Endothelial cell of umbilical vein (primary cell): ENCODE data around the gene CERS6. TPM values are rescaled to one million over a fixed set of nuclear protein-coding genes. Genes with fewer than 3 reads are reported as not detected.
A peak's percentile ranks its signal among the peaks of the same experiment; 100 is the strongest.
"Not testable (repeated sequence)": the region's sequence is repeated elsewhere in the genome, so short reads cannot be mapped to it uniquely, and the experiment has no call there.

Source experiments
- Bru-seq: library from RNA; stranded (reverse); fragments of 400-500 nt; gene quantifications from one replicate; lab custom pipeline; 2021; lab: Mats Ljungman, UMichigan
- BruChase-seq, 2 experiments: library from RNA; stranded (reverse); fragments of 400-500 nt; gene quantifications; one replicate each; lab custom pipeline; 2021; lab: Mats Ljungman, UMichigan
- BruUV-seq: library from RNA; stranded (reverse); fragments of 400-500 nt; replicated peaks from 2 replicates; lab custom pipeline; 2021; lab: Mats Ljungman, UMichigan
- CTCF ChIA-PET: fragments of 300-600, 350-600 bp; sonication (Branson Sonifier 250); formaldehyde crosslinking; loops from one replicate; lab custom pipeline; 2021; ENCODE audit warnings: antibody characterized with exemption, inconsistent platforms; lab: Charles Lee
- POLR2A ChIA-PET: fragments of 300-600, 350-600 bp; sonication (Branson Sonifier 250); formaldehyde crosslinking; loops from one replicate; lab custom pipeline; 2021; ENCODE audit warnings: antibody characterized with exemption, inconsistent platforms; lab: Charles Lee
- DNase-seq: peaks from one replicate; pipeline ENCODE4 v3.0.0-alpha.2; 2011; ENCODE audit warnings: low read depth, low spot score
- FAIRE-seq: peaks from 2 replicates; lab custom pipeline; 2011; peaks lifted over from hg19 to GRCh38; lab: Jason Lieb, UNC
- H2AFZ ChIP-seq: 2 replicates; pipeline ENCODE4 v1.6.0; 2012; ENCODE audit warnings: low read depth, low read length, control low read depth, inconsistent platforms
- H3K27ac ChIP-seq: 2 replicates; pipeline ENCODE4 v1.5.1; 2011; ENCODE audit warnings: low read depth, mild to moderate bottlenecking, control low read depth, low read length, moderate library complexity; ENCODE audit not compliant: insufficient read depth
- H3K27me3 ChIP-seq, 2 experiments: 2 replicates each; pipeline versions ENCODE4 v1.6.0 to v1.6.1; 2011; ENCODE audit warnings: low read length in 2 of 2, mixed read lengths in 1 of 2; ENCODE audit not compliant: control insufficient read depth in 2 of 2, insufficient read depth in 2 of 2
- H3K36me3 ChIP-seq, 2 experiments: 2 replicates in 1 of 2; 3 replicates in 1 of 2; pipeline ENCODE4 v1.5.1; 2011; ENCODE audit warnings: low read length in 2 of 2, mild to moderate bottlenecking in 1 of 2, moderate library complexity in 1 of 2; ENCODE audit not compliant: control insufficient read depth in 2 of 2, insufficient read depth in 2 of 2; ENCODE audit errors: extremely low read depth in 1 of 2
- H3K4me1 ChIP-seq: 3 replicates; pipeline ENCODE4 v1.5.1; 2011; ENCODE audit warnings: mild to moderate bottlenecking, low read length; ENCODE audit not compliant: control insufficient read depth, insufficient read depth; ENCODE audit errors: extremely low read depth
- H3K4me2 ChIP-seq: 2 replicates; pipeline ENCODE4 v1.6.1; 2011; ENCODE audit warnings: low read length, control low read depth, mixed read lengths; ENCODE audit not compliant: insufficient read depth
- H3K4me3 ChIP-seq, 3 experiments: fragments of 200-600 bp in 1 of 3; sonication (generic), shearing (Covaris generic) in 1 of 3; replicated peaks in 1 of 3; 2 replicates each; pipeline ENCODE4 v1.5.1; 2011 to 2016; ENCODE audit warnings: control low read depth in 3 of 3, low read length in 3 of 3, mild to moderate bottlenecking in 2 of 3, inconsistent platforms in 1 of 3, low read depth in 1 of 3, moderate library complexity in 1 of 3; ENCODE audit not compliant: insufficient read depth in 1 of 3
- H3K79me2 ChIP-seq: 2 replicates; pipeline ENCODE4 v1.6.0; 2012; ENCODE audit warnings: low read length, inconsistent platforms; ENCODE audit not compliant: control insufficient read depth, insufficient read depth
- H3K9ac ChIP-seq: replicated peaks from 2 replicates; pipeline ENCODE3; 2011; ENCODE audit warnings: low read length, control low read depth; ENCODE audit not compliant: insufficient read depth; ENCODE audit errors: extremely low read depth
- H3K9me1 ChIP-seq: replicated peaks from 3 replicates; pipeline ENCODE4 v1.6.0; 2011; ENCODE audit warnings: mild to moderate bottlenecking, low read length; ENCODE audit not compliant: control insufficient read depth, insufficient read depth; ENCODE audit errors: extremely low read depth
- H3K9me3 ChIP-seq: replicated peaks from 2 replicates; pipeline ENCODE4 v1.5.1; 2012; ENCODE audit warnings: low read length, inconsistent platforms; ENCODE audit not compliant: control insufficient read depth, insufficient read depth
- H4K20me1 ChIP-seq: replicated peaks from 2 replicates; pipeline ENCODE3; 2011; ENCODE audit warnings: mild to moderate bottlenecking, low read length; ENCODE audit not compliant: control insufficient read depth, insufficient read depth; ENCODE audit errors: extremely low read depth
- EZH2 ChIP-seq: IDR thresholded peaks from 2 replicates; pipeline ENCODE4 v1.6.1; 2012; ENCODE audit warnings: borderline replicate concordance, low read depth, mild to moderate bottlenecking, moderate library complexity, low read length, inconsistent platforms; ENCODE audit not compliant: severe bottlenecking
- FOS ChIP-seq: IDR thresholded peaks from 2 replicates; pipeline ENCODE4 v1.6.1; 2011; ENCODE audit warnings: mild to moderate bottlenecking, low read length, moderate library complexity, borderline replicate concordance; ENCODE audit not compliant: insufficient read depth
- GATA2 ChIP-seq: IDR thresholded peaks from 2 replicates; pipeline ENCODE4 v1.7.0; 2011; ENCODE audit warnings: low read depth, mild to moderate bottlenecking, moderate library complexity, mixed read lengths, low read length; ENCODE audit not compliant: insufficient read length, insufficient read depth
- JUN ChIP-seq: IDR thresholded peaks from 2 replicates; pipeline ENCODE4 v1.6.1; 2011; ENCODE audit warnings: borderline replicate concordance, low read depth; ENCODE audit not compliant: insufficient read length, insufficient read depth
- MYC ChIP-seq: IDR thresholded peaks from one replicate; pipeline ENCODE4 v1.6.1; 2011; ENCODE audit warnings: mild to moderate bottlenecking, low read depth, low read length
- POLR2A ChIP-seq: IDR thresholded peaks from 2 replicates; pipeline ENCODE4 v1.6.1; 2012; ENCODE audit warnings: low read depth, mild to moderate bottlenecking, control low read depth, low read length
- POLR2AphosphoS5 ChIP-seq: IDR thresholded peaks from 2 replicates; pipeline ENCODE4 v1.6.1; 2012; ENCODE audit warnings: low read depth, mild to moderate bottlenecking, control low read depth, low read length, moderate library complexity; ENCODE audit not compliant: insufficient read depth
- dilution Hi-C: fragments of 300-500 bp; cut with MboI; formaldehyde crosslinking; loops from one replicate; pipeline ENCODE4 v1.15.0; 2019; ENCODE audit warnings: low sequenced_read_pairs; ENCODE audit not compliant: extremely low pct_ligation_motif_present
- intact Hi-C: fragments of 100-400 bp; cut with micrococcal nuclease; formaldehyde crosslinking; loops from one replicate; pipeline ENCODE4 v1.10.0; 2022
- long read RNA-seq: library from polyadenylated mRNA; stranded (forward); transcript quantifications from one replicate; pipeline ENCODE4 v2.0.0, GENCODE V29; 2021
- polyA minus RNA-seq, 3 experiments: library from RNA; depleted of rRNA, polyadenylated mRNA; stranded (reverse); fragments of >200 nt; gene quantifications; 1 replicate in 1 of 3; 2 replicates in 2 of 3; pipeline ENCODE4 v1.2.3, GENCODE V29; 2011
- polyA plus RNA-seq, 4 experiments: library from polyadenylated mRNA; depleted of rRNA in 3 of 4; stranded (reverse) in 3 of 4; unstranded in 1 of 4; fragments of >200 nt; gene quantifications; 2 replicates each; pipeline versions ENCODE4 v1.2.1 to v1.2.3, GENCODE V29; 2011 to 2012; ENCODE audit warnings: missing spikeins in 1 of 4
- total RNA-seq: library from RNA; stranded (reverse); gene quantifications from 2 replicates; pipeline ENCODE4 v1.2.3, GENCODE V29; 2021
- TF ChIP-seq, protein P1 (sequence below): IDR thresholded peaks from 2 replicates; pipeline ENCODE4 v1.6.1; 2011; ENCODE audit not compliant: insufficient read depth, insufficient read length
- TF ChIP-seq, protein P2 (sequence below), 2 donors: IDR thresholded peaks; 1 replicate in 1 of 2; 2 replicates in 1 of 2; pipeline ENCODE4 v1.5.1; 2011; ENCODE audit warnings: low read length in 2 of 2, mild to moderate bottlenecking in 2 of 2, moderate library complexity in 2 of 2, control low read depth in 1 of 2, inconsistent platforms in 1 of 2, low read depth in 1 of 2; ENCODE audit not compliant: insufficient read depth in 1 of 2; ENCODE audit errors: extremely low read depth in 1 of 2

The CERS6 gene, protein sequence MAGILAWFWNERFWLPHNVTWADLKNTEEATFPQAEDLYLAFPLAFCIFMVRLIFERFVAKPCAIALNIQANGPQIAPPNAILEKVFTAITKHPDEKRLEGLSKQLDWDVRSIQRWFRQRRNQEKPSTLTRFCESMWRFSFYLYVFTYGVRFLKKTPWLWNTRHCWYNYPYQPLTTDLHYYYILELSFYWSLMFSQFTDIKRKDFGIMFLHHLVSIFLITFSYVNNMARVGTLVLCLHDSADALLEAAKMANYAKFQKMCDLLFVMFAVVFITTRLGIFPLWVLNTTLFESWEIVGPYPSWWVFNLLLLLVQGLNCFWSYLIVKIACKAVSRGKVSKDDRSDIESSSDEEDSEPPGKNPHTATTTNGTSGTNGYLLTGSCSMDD
- total RNA-seq (11.2 and 11.7 TPM in 2 replicates), polyA plus RNA-seq (1.9 and 2.7 TPM in 2 replicates), polyA minus RNA-seq (7.8 and 8.0 TPM in 2 replicates), Bru-seq, nascent RNA (percentile 69 among the genes with signal in this experiment), BruChase-seq, experiment 1, labeled RNA remaining after a 6-hour chase (percentile 61 among the genes with signal in this experiment), BruChase-seq, experiment 2, labeled RNA remaining after a 2-hour chase (percentile 53 among the genes with signal in this experiment)
- polyA plus RNA-seq (2011; cell fraction: cytosol; rRNA removed) = 3.4 TPM in 2 replicates
- polyA plus RNA-seq (2011; cell fraction: nucleus; rRNA removed) = 2.9 and 4.0 TPM in 2 replicates
- 6.5 and 12.0 TPM in 2 replicates for polyA plus RNA-seq (2012)
- not detected for polyA minus RNA-seq (2011; cell fraction: cytosol; rRNA and poly(A)+ RNA removed)
- 5.7 and 8.5 TPM in 2 replicates for polyA minus RNA-seq (2011; cell fraction: nucleus; rRNA and poly(A)+ RNA removed)
- long read RNA-seq, full-length matches to known transcripts = 13 of 23 reads
- long read RNA-seq, partial matches to known transcripts = 0 of 23 reads
- long read RNA-seq, other reads (novel, unspliced or antisense) = 10 of 23 reads

DNA sequence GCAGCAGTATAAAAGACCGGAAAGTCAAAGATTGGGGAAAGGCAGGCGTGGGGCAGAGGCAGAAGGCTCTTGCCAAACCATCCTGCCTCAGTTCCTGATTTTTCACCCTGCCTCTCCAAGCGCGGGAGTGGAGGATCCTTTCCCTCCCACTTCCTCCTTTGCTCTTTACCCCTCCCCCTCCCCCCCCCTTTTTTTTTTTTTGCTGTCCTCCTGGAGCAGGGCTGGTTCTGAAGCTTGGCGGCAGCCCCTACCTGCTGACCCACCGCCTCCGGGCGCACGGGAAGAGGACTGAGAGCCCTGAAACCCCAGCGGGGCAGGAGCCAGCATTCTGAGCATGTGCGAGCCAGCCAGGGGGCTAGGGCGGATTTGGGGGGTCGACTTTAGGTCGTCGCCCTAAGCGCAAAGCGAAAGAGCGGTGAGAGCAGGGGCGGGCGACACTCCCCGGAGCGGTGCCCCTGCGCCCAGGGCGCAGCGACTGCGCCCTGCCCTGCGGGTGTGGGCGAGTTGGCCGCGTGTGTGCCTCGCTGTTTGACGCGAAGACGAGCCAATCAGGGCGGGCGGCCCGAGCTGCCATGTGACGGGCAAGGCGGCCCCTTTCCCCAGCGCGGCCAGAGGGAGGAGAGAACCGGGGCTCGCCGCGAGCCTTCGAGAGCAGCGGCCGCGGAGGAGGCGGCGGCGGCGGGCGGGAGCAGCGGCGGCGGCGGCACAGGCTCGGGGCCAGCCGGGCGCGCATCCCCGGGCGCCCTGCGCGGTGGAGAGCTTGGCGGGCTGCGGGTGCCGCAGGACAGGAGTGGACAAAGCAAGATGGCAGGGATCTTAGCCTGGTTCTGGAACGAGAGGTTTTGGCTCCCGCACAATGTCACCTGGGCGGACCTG, at the start of gene CERS6:
CERS6 (plus strand) TSS at position 628 of the 876 bp plus-strand sequence; CDS start at position 805, 177 bp downstream.
- Histone ChIP-seq H3K36me3 (no peaks in the 10 kb centered on the region), H3K79me2 (no peaks in the 10 kb centered on the region), H3K9me1 (no peaks in the 10 kb centered on the region), H2AFZ (peak within 1 kb of the TSS; percentile 94), H3K4me1 (peaks cover 10% of the 10 kb centered on the region), H3K27me3 (no peaks in the 10 kb centered on the region), H3K4me2 (peak within 1 kb of the TSS; percentile 88), H3K9me3 (no peaks in the 10 kb centered on the region), H3K4me3 (peak within 1 kb of the TSS; percentile 74 to 79 (median 78)), H3K9ac (peak within 1 kb of the TSS; percentile 68), H4K20me1 (no peaks in the 10 kb centered on the region), H3K27ac (peak within 1 kb of the TSS; percentile 38)
- ChIA-PET POLR2A (interaction anchor here (0.6 kb wide), 1 partner anchor 19 kb away, joined by 3 read pairs; no protein-coding TSS in a partner anchor), CTCF (no interaction called here)
- intact Hi-C loops = loop anchor here (1.0 to 5.0 kb wide), 6 partner anchors 36 to 303 kb away; no protein-coding TSS in a partner anchor
- dilution Hi-C loops = no loop called here
- TF ChIP-seq MYC = peak; percentile 18
- TF ChIP-seq POLR2A = peak; percentile 82
- TF ChIP-seq, protein P1, sequence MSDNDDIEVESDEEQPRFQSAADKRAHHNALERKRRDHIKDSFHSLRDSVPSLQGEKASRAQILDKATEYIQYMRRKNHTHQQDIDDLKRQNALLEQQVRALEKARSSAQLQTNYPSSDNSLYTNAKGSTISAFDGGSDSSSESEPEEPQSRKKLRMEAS = peak; percentile 94
- TF ChIP-seq, protein P2, sequence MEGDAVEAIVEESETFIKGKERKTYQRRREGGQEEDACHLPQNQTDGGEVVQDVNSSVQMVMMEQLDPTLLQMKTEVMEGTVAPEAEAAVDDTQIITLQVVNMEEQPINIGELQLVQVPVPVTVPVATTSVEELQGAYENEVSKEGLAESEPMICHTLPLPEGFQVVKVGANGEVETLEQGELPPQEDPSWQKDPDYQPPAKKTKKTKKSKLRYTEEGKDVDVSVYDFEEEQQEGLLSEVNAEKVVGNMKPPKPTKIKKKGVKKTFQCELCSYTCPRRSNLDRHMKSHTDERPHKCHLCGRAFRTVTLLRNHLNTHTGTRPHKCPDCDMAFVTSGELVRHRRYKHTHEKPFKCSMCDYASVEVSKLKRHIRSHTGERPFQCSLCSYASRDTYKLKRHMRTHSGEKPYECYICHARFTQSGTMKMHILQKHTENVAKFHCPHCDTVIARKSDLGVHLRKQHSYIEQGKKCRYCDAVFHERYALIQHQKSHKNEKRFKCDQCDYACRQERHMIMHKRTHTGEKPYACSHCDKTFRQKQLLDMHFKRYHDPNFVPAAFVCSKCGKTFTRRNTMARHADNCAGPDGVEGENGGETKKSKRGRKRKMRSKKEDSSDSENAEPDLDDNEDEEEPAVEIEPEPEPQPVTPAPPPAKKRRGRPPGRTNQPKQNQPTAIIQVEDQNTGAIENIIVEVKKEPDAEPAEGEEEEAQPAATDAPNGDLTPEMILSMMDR (IDR thresholded peaks at IDR 0.05; ENCODE audit: extremely low read depth in 1 of 2, insufficient read depth in 1 of 2, low read depth in 1 of 2, low read length in 2 of 2) = no peak
- peak; percentile 65 for TF ChIP-seq POLR2AphosphoS5
- no peak for TF ChIP-seq GATA2
- no peak for TF ChIP-seq JUN
- TF ChIP-seq EZH2 = no peak
- no peak for TF ChIP-seq FOS
- FAIRE-seq = peak; percentile 90
- DNase-seq = peak; percentile 92
- no TSS peak for BruUV-seq

DNA sequence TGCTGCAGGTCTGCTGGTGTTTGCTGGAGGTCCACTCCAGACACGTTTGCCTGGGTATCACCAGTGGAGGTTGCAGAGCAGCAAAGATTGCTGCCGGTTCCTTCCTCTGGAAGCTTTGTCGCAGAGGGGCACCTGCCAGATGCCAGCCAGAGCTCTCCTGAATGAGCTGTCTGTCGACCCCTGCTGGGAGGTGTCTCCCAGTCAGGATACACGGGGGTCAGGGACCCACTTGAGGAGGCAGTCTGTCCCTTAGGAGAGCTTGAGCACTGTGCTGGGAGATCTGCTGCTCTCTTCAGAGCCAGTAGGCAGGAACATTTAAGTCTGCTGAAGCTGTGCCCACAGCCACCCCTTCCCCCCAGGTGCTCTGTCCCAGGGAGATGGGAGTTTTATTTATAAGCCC, 43.8 kb upstream of the CERS6 start:
- H3K36me3 ChIP-seq, H3K9me3 ChIP-seq, H2AFZ ChIP-seq, H3K4me2 ChIP-seq, H3K79me2 ChIP-seq, dilution Hi-C loops, H3K27ac ChIP-seq, H3K9ac ChIP-seq, H3K9me1 ChIP-seq, intact Hi-C loops, POLR2A ChIA-PET, H3K4me1 ChIP-seq, FAIRE-seq, H4K20me1 ChIP-seq, BruUV-seq, CTCF ChIA-PET, H3K4me3 ChIP-seq, H3K27me3 ChIP-seq, DNase-seq: not testable (repeated sequence)
